GM12801 (cell line): ENCODE measurements around the gene UCHL3.

Experiments used
- TF ChIP-seq, protein P1 (sequence below): IDR thresholded peaks from one replicate; pipeline ENCODE4 v1.5.1; 2011; ENCODE audit warnings: control low read depth; ENCODE audit not compliant: insufficient read length; ENCODE audit errors: extremely low read depth

The UCHL3 gene

DNA sequence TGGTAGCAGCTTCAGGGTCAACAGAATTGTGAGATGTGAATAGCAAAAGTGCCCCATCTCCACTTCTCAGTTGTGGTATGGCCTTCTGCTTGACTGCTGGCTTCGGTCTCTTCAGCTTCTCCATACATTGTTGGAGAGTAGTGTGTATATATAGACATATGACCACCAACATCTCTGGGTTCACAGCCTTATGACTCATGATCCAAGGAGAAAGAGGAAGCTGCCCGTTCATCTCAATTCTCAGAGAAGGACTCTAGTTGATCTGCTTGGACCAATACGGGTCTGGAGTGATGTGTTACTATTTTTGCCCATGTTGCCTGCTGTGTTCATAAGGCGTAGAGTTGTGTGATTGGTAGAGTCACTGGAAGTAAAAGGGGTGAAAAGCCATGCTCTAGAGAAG lies 8.3 kb upstream of the UCHL3 start:
- TF ChIP-seq, protein P1, sequence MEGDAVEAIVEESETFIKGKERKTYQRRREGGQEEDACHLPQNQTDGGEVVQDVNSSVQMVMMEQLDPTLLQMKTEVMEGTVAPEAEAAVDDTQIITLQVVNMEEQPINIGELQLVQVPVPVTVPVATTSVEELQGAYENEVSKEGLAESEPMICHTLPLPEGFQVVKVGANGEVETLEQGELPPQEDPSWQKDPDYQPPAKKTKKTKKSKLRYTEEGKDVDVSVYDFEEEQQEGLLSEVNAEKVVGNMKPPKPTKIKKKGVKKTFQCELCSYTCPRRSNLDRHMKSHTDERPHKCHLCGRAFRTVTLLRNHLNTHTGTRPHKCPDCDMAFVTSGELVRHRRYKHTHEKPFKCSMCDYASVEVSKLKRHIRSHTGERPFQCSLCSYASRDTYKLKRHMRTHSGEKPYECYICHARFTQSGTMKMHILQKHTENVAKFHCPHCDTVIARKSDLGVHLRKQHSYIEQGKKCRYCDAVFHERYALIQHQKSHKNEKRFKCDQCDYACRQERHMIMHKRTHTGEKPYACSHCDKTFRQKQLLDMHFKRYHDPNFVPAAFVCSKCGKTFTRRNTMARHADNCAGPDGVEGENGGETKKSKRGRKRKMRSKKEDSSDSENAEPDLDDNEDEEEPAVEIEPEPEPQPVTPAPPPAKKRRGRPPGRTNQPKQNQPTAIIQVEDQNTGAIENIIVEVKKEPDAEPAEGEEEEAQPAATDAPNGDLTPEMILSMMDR, result no peak

DNA sequence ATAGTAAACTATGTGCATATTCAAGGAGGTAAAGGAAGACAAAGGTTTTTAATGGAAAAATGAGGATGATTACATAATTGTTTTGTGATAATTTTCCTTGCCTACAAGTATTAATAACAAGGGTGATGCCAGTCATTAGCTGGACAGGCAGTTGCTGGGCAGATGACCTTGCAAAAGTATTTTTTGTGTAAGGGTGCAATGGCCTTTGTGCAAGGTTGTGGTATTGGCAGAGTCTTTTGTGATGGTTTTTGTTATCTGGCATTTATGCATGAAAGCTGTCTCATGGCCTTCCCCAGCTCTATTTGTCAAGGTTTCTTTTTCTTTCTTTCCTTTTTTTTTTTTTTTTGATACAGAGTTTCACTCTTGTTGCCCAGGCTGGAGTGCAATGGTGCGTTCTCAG lies 7.6 kb upstream of the UCHL3 start:
- TF ChIP-seq, protein P1, result no peak

DNA sequence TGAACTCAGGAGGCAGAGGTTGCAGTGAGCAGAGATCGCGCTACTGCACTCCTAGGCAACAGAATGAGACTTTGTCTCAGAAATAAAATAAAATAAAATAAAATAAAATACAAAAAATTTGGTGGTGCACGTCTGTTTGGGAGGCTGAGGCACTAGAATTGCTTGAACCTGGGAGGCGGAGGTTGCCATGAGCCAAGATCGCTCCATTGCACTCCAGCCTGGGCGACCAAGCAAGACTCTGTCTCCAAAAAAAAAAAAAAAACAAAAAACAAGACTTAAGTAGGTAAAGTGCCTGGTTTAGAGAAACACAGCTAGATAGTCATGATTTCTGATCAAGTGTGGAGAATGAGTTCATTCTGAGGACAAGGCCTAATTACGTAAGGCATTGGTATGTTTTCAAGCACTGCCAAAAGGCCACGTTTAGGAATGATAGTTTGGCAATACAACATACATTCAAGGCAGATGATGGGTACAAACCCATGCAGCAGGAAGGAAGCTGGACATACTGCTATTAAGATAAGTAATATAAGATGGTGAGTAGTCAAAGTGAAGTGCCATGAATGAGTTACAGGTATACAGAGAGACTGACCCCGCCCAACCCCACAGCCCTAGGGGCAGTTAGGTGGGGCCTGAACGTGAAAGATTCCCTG lies 4.8 kb upstream of the UCHL3 start:
- TF ChIP-seq, protein P1, result no peak

DNA sequence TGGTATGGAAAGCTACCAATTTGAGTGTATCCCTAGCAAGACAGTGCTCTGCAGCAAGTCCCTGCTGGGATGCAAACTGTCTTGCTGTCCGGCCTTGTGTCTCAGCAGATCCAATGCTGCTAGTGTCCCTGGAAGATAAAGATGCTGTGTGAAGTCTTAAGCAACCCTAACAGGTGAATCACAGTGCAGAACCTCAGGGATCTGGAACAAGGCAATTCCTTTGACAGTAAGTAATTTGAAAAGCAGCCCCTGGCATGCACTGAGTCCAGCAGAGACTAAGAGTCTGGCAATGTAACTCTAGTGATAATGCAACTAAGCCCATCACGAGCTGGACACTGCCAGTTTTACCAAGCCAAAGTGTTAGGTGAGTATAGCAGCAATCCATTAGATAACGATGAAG lies 1.7 kb upstream of the UCHL3 start:
- TF ChIP-seq, protein P1, result no peak

DNA sequence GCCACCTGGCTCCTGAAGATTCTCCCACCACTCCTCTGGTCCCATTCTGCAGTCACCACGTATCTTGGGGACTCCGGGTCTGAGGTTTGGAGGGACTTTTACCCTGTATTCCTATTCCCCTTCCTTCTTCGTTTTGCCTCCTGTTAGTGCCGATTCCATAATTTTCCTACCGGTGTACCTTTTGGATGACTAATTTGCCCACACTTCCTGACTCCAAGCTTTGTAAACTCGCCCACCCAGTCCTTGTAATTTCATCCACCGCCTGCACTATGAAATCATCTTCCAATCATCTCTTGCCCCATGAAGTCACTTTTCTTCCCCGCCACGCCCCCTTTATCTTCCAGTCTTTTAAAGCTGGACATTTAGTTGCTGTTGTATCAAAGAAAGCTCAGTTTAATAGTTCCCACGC lies 572 bp downstream of the UCHL3 start:
- TF ChIP-seq, protein P1, result no peak

DNA sequence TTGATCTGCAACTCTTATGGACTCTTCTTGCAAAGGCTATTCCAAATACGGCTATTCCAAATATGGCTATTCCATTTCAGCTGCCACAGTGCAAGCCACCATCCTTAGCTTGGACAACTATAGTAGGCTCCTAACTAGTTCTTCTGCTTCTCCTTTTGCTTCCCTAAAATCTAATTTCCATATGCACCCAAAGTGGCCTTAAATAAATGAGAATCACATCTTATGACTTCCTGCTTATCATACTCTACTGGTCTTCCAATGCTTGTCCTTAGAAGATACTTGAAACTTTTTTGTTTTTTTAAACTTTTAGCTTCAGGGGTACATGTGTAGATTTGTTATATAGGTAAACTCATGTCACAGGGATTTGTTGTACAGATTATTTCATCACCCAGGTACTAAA lies 4.9 kb downstream of the UCHL3 start:
- TF ChIP-seq, protein P1, result no peak

DNA sequence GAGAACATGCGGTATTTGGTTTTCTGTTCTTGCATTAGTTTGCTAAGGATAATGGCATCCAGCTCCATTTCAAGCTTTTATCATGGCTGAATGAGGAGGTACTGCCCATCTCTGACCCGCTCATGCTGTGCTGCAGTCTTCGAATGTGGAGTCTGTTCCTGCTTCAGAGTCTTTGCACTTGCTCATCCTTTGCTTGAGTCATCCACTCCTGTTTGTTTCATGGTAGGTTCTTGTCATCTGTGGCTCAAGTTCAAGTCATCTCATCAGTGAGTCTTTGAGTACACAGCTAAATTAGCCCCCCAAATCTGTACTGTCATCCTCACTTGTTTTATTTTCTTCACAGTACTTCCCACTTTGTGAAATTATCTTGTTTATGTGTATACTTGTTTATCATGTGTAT lies 5.4 kb downstream of the UCHL3 start:
- TF ChIP-seq, protein P1, result no peak
